Liver (tissue), 9 donors: ENCODE measurements around the gene METTL8. TPM values are rescaled to one million over a fixed set of nuclear protein-coding genes. Genes with fewer than 3 reads are reported as not detected.

Experiments used
- DNase-seq: peaks from one replicate; pipeline ENCODE4 v3.0.0-alpha.2; 2017; ENCODE audit warnings: low spot score
- H3K27ac ChIP-seq, 2 donors: one replicate each; pipeline ENCODE4 v1.7.0; 2013; ENCODE audit warnings: inconsistent platforms in 2 of 2, low read length in 2 of 2, control low read depth in 1 of 2, low read depth in 1 of 2, mild to moderate bottlenecking in 1 of 2
- H3K27me3 ChIP-seq, 4 donors: one replicate each; pipeline versions ENCODE4 v1.6.1 to v1.7.0; 2013; ENCODE audit warnings: low read length in 3 of 4, inconsistent platforms in 1 of 4, mild to moderate bottlenecking in 1 of 4, moderate library complexity in 1 of 4; ENCODE audit not compliant: control insufficient read depth in 4 of 4, insufficient read depth in 4 of 4
- H3K36me3 ChIP-seq, 4 donors: one replicate each; pipeline versions ENCODE4 v1.6.1 to v1.7.0; 2013; ENCODE audit warnings: low read length in 3 of 4, mild to moderate bottlenecking in 3 of 4, low read depth in 1 of 4, moderate library complexity in 1 of 4; ENCODE audit not compliant: control insufficient read depth in 4 of 4, insufficient read depth in 3 of 4
- H3K4me1 ChIP-seq, 4 donors: one replicate each; pipeline versions ENCODE4 v1.6.1 to v1.7.0; 2013; ENCODE audit warnings: low read length in 3 of 4, mild to moderate bottlenecking in 3 of 4, moderate library complexity in 1 of 4; ENCODE audit not compliant: control insufficient read depth in 4 of 4, insufficient read depth in 4 of 4
- H3K4me3 ChIP-seq, 3 donors: one replicate each; pipeline versions ENCODE4 v1.6.1 to v1.7.0; 2013; ENCODE audit warnings: low read length in 3 of 3, control low read depth in 1 of 3, low read depth in 1 of 3, mild to moderate bottlenecking in 1 of 3
- H3K9ac ChIP-seq, 2 donors: one replicate each; pipeline ENCODE4 v1.7.0; 2013; ENCODE audit warnings: low read length in 2 of 2, mild to moderate bottlenecking in 2 of 2, moderate library complexity in 2 of 2, control low read depth in 1 of 2, low read depth in 1 of 2
- H3K9me3 ChIP-seq, 4 donors: one replicate each; pipeline versions ENCODE4 v1.6.1 to v1.7.0; 2013; ENCODE audit warnings: low read length in 3 of 4; ENCODE audit not compliant: control insufficient read depth in 4 of 4
- ATF3 ChIP-seq: IDR thresholded peaks from 2 replicates; pipeline ENCODE4 v1.6.1; 2016; ENCODE audit warnings: antibody characterized with exemption
- CTCF ChIP-seq: fragments of 150-350 bp; IDR thresholded peaks from 2 replicates; pipeline ENCODE4 v1.5.1; 2017; ENCODE audit warnings: improper control_type of control experiment, low read depth, low read length; ENCODE audit not compliant: missing input control
- EGR1 ChIP-seq, 2 donors: IDR thresholded peaks; 2 replicates each; pipeline ENCODE4 v1.6.1; 2016 to 2018; ENCODE audit warnings: antibody characterized with exemption in 2 of 2, low read depth in 2 of 2
- FOXA1 ChIP-seq: IDR thresholded peaks from 2 replicates; pipeline ENCODE4 v1.6.1; 2016; ENCODE audit warnings: antibody characterized with exemption
- FOXA2 ChIP-seq: IDR thresholded peaks from 2 replicates; pipeline ENCODE4 v1.6.1; 2016; ENCODE audit warnings: antibody characterized with exemption
- GABPA ChIP-seq, 2 donors: IDR thresholded peaks in 1 of 2; conservative IDR thresholded peaks in 1 of 2; 2 replicates each; pipeline ENCODE4 v1.6.1; 2016; ENCODE audit warnings: antibody characterized with exemption in 2 of 2, mild to moderate bottlenecking in 1 of 2, moderate library complexity in 1 of 2
- HNF4A ChIP-seq, 2 donors: conservative IDR thresholded peaks; 2 replicates each; pipeline ENCODE4 v1.6.1; 2016; ENCODE audit warnings: antibody characterized with exemption in 2 of 2, mild to moderate bottlenecking in 2 of 2
- JUND ChIP-seq, 2 donors: IDR thresholded peaks; 2 replicates each; pipeline ENCODE4 v1.6.1; 2016; ENCODE audit warnings: antibody characterized with exemption in 2 of 2
- MAX ChIP-seq: IDR thresholded peaks from 2 replicates; pipeline ENCODE4 v1.6.1; 2016; ENCODE audit warnings: antibody characterized with exemption
- NR2F2 ChIP-seq: IDR thresholded peaks from 2 replicates; pipeline ENCODE4 v1.6.1; 2016; ENCODE audit warnings: antibody characterized with exemption
- RAD21 ChIP-seq, 2 donors: IDR thresholded peaks; 2 replicates each; pipeline ENCODE4 v1.6.1; 2016; ENCODE audit warnings: antibody characterized with exemption in 2 of 2, mild to moderate bottlenecking in 2 of 2
- RXRA ChIP-seq, 2 donors: IDR thresholded peaks; 2 replicates each; pipeline ENCODE4 v1.6.1; 2017 to 2018; ENCODE audit warnings: antibody characterized with exemption in 2 of 2, mild to moderate bottlenecking in 1 of 2
- SP1 ChIP-seq: IDR thresholded peaks from 2 replicates; pipeline ENCODE4 v1.6.1; 2018; ENCODE audit warnings: antibody characterized with exemption, mild to moderate bottlenecking
- TAF1 ChIP-seq: conservative IDR thresholded peaks from 2 replicates; pipeline ENCODE4 v1.6.1; 2016; ENCODE audit warnings: antibody characterized with exemption, mild to moderate bottlenecking
- YY1 ChIP-seq: IDR thresholded peaks from 2 replicates; pipeline ENCODE4 v1.6.1; 2016; ENCODE audit warnings: antibody characterized with exemption, mild to moderate bottlenecking
- ZBTB33 ChIP-seq: IDR thresholded peaks from 2 replicates; pipeline ENCODE4 v1.6.1; 2016; ENCODE audit warnings: antibody characterized with exemption
- WGBS: extraction: QIAGEN DNeasy Blood & Tissue Kit; methylation state at CpG from one replicate; pipeline ENCODE4 v1.1.7; 2013; 5-methylcytosine and 5-hydroxymethylcytosine counted together
- polyA plus RNA-seq, 2 donors: library from polyadenylated mRNA; stranded (reverse) in 1 of 2; unstranded in 1 of 2; fragments of 200-250 nt in 1 of 2; fragments of >200 nt in 1 of 2; fragmentation: Nextera tagmentation in 1 of 2; extraction: Ambion mirVana in 1 of 2; gene quantifications; one replicate each; pipeline versions ENCODE4 v1.2.1 to v1.2.3, GENCODE V29; 2013 to 2015
- total RNA-seq, 2 donors: library from RNA; depleted of rRNA; stranded (reverse); fragments of >200 nt; gene quantifications; one replicate each; pipeline ENCODE4 v1.2.3, GENCODE V29; 2014
- TF ChIP-seq, protein P1 (sequence below): IDR thresholded peaks from 2 replicates; pipeline ENCODE4 v1.6.1; 2016; ENCODE audit warnings: antibody characterized with exemption, mild to moderate bottlenecking
- donor health status: healthy.
- donor health status: healthy.
- donor health status: healthy.
- donor health status: healthy.
- donor health status: healthy.

The METTL8 gene
- total and polyA plus RNA-seq, 4 donors: 3.6 to 8.1 (median 5.9) TPM

DNA sequence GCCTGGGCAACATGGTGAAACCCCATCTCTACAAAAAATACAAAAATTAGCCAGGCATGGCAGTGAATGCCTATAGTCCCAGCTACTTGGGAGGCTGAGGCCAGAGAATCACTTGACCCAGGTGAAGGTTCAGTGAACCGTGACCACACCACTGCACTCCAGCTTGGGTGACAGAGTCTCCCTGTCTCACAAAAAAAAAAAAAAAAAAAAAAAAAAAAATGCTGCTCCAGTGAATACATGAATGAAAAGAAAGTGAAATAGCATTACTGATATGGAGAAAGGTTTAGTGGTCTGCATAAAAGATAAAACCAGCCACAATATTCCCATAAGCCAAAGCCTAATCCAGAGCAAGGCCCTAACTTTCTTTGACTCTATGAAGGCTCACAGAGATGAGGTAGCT lies 44.5 kb downstream of the METTL8 start (continued):
- TF ChIP-seq RAD21 (IDR thresholded peaks at IDR 0.05) (no peak), TAF1 (no peak), RXRA (IDR thresholded peaks at IDR 0.05) (no peak), FOXA1 (no peak)

DNA sequence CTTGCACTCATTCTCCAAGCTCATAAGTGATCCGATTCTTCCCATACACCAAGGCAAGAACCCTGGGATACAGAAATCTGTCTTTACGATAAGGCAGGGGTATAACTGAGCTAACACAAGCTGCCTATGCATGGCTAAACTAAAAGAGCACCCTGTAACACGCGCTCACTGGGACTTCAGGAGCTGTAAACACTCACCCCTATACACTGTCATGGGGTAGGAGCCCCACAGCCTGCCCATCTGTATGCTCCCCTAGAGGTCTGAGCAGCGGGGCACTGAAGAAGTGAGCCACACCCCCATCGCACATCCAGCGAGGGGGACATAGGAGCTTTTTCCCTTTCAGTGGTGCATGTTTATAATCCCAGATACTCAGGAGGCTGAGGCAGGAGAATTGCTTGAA lies 46.7 kb downstream of the METTL8 start:
- no peak for DNase-seq
- H3K27me3 ChIP-seq: no peaks in the 10 kb centered on the region
- no peak overlapping the region for H3K27ac ChIP-seq
- TF ChIP-seq FOXA2 (no peak), GABPA (IDR thresholded peaks at IDR 0.05 in 1 of 2, conservative IDR thresholded peaks at IDR 0.05 in 1 of 2) (no peak), CTCF (no peak), ZBTB33 (no peak), ATF3 (no peak), TAF1 (no peak), NR2F2 (no peak), YY1 (no peak), HNF4A (conservative IDR thresholded peaks at IDR 0.05) (no peak), MAX (no peak), RAD21 (IDR thresholded peaks at IDR 0.05) (no peak), FOXA1 (no peak), SP1 (no peak), EGR1 (IDR thresholded peaks at IDR 0.05; ENCODE audit: low read depth in 2 of 2) (no peak), JUND (IDR thresholded peaks at IDR 0.05) (no peak)
- TF ChIP-seq, protein P1, sequence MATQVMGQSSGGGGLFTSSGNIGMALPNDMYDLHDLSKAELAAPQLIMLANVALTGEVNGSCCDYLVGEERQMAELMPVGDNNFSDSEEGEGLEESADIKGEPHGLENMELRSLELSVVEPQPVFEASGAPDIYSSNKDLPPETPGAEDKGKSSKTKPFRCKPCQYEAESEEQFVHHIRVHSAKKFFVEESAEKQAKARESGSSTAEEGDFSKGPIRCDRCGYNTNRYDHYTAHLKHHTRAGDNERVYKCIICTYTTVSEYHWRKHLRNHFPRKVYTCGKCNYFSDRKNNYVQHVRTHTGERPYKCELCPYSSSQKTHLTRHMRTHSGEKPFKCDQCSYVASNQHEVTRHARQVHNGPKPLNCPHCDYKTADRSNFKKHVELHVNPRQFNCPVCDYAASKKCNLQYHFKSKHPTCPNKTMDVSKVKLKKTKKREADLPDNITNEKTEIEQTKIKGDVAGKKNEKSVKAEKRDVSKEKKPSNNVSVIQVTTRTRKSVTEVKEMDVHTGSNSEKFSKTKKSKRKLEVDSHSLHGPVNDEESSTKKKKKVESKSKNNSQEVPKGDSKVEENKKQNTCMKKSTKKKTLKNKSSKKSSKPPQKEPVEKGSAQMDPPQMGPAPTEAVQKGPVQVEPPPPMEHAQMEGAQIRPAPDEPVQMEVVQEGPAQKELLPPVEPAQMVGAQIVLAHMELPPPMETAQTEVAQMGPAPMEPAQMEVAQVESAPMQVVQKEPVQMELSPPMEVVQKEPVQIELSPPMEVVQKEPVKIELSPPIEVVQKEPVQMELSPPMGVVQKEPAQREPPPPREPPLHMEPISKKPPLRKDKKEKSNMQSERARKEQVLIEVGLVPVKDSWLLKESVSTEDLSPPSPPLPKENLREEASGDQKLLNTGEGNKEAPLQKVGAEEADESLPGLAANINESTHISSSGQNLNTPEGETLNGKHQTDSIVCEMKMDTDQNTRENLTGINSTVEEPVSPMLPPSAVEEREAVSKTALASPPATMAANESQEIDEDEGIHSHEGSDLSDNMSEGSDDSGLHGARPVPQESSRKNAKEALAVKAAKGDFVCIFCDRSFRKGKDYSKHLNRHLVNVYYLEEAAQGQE: no peak
- no peak overlapping the region for H3K4me3 ChIP-seq
- 96% methylated on average over 7 of the region's 7 CpGs for WGBS
- H3K9me3 ChIP-seq: peaks cover 0 to 1% (median 0%) of the 10 kb centered on the region in 4 donors
- peaks cover 0 to 9% (median 7%) of the 10 kb centered on the region in 4 donors for H3K4me1 ChIP-seq
- H3K9ac ChIP-seq: no peak overlapping the region
- no peaks in the 10 kb centered on the region for H3K36me3 ChIP-seq
